ACC112 (cell line): Measurements from ENCODE around the gene ECE1.
"Not testable (repeated sequence)": the region's sequence is repeated elsewhere in the genome, so short reads cannot be mapped to it uniquely, and the experiment has no call there.

ENCODE experiments used
- H2AFZ ChIP-seq: fragments of 200-600 bp; sonication (generic); one replicate; pipeline ENCODE4 v1.6.0; 2017; ENCODE audit warnings: antibody characterized with exemption, low read length; ENCODE audit not compliant: unreplicated experiment
- H3K27ac ChIP-seq: fragments of 200-600 bp; sonication (generic); 2 replicates; pipeline ENCODE4 v1.5.1; 2014; ENCODE audit warnings: low read depth, mild to moderate bottlenecking, antibody characterized with exemption, low read length, moderate library complexity
- H3K27me3 ChIP-seq: fragments of 200-600 bp; sonication (generic); 2 replicates; pipeline ENCODE4 v1.6.1; 2014; ENCODE audit warnings: mild to moderate bottlenecking, antibody characterized with exemption, low read length, moderate library complexity, mixed read lengths; ENCODE audit not compliant: insufficient read depth
- H3K36me3 ChIP-seq: fragments of 200-600 bp; sonication (generic); 2 replicates; pipeline ENCODE4 v1.6.1; 2016; ENCODE audit warnings: mild to moderate bottlenecking, antibody characterized with exemption, low read length, moderate library complexity, mixed read lengths; ENCODE audit not compliant: insufficient read depth
- H3K4me1 ChIP-seq: fragments of 200-600 bp; sonication (generic); one replicate; pipeline ENCODE4 v1.6.1; 2016; ENCODE audit warnings: low read length, mixed read lengths; ENCODE audit not compliant: insufficient read depth, unreplicated experiment, control insufficient read depth
- H3K4me3 ChIP-seq: fragments of 200-600 bp; sonication (generic); 2 replicates; pipeline ENCODE4 v1.5.1; 2014; ENCODE audit warnings: mild to moderate bottlenecking, low read depth, low read length
- H3K79me2 ChIP-seq: fragments of 200-600 bp; sonication (generic); one replicate; pipeline ENCODE4 v1.6.0; 2016; ENCODE audit warnings: low read length; ENCODE audit not compliant: control insufficient read depth, unreplicated experiment, insufficient read depth

Gene ECE1

GRCh38 chr1:21234779-21235178 is 55.5 kb downstream of the ECE1 start:
- H3K4me1 ChIP-seq: peaks cover 5% of the 10 kb centered on the region
- no peak overlapping the region; the same call in 1 of the 2 replicates for H3K27ac ChIP-seq
- no peaks in the 10 kb centered on the region for H3K79me2 ChIP-seq
- H2AFZ ChIP-seq: no peak overlapping the region
- peaks cover 10% of the 10 kb centered on the region; the same call in 1 of the 2 replicates for H3K36me3 ChIP-seq
- H3K4me3 ChIP-seq: no peak overlapping the region
- H3K27me3 ChIP-seq: no peaks in the 10 kb centered on the region

- Histone ChIP-seq H3K36me3 (peaks cover 10% of the 10 kb centered on the region; the same call in 1 of the 2 replicates), H3K4me3 (no peak overlapping the region), H2AFZ (no peak overlapping the region), H3K27ac (no peak overlapping the region), H3K4me1 (peaks cover 13% of the 10 kb centered on the region), H3K79me2 (no peaks in the 10 kb centered on the region), H3K27me3 (no peaks in the 10 kb centered on the region)
Measured at GRCh38 chr1:21233490-21233889, 56.8 kb downstream of the ECE1 start.

GRCh38 chr1:21232044-21232443 is 58.2 kb downstream of the ECE1 start:
- H3K4me3 ChIP-seq: no peak overlapping the region
- H3K27ac ChIP-seq: no peak overlapping the region
- peaks cover 16% of the 10 kb centered on the region; the same call in 1 of the 2 replicates for H3K36me3 ChIP-seq
- no peaks in the 10 kb centered on the region for H3K79me2 ChIP-seq
- H3K4me1 ChIP-seq: peaks cover 13% of the 10 kb centered on the region
- H2AFZ ChIP-seq: no peak overlapping the region
- no peaks in the 10 kb centered on the region for H3K27me3 ChIP-seq

- Histone ChIP-seq H3K36me3 (peaks cover 11% of the 10 kb centered on the region; the same call in 1 of the 2 replicates), H3K27ac (peak overlapping the region; percentile 41)
Measured at GRCh38 chr1:21229246-21230000, 60.8 kb downstream of the ECE1 start.

GRCh38 chr1:21228224-21228623 is 62.0 kb downstream of the ECE1 start:
- peaks cover 13% of the 10 kb centered on the region for H3K4me1 ChIP-seq

More at GRCh38 chr1:21229246-21230000, 60.8 kb downstream of the ECE1 start:
- Histone ChIP-seq H2AFZ (no peak overlapping the region), H3K27me3 (no peaks in the 10 kb centered on the region), H3K79me2 (no peaks in the 10 kb centered on the region), H3K4me3 (no peak overlapping the region), H3K4me1 (peaks cover 13% of the 10 kb centered on the region)

GRCh38 chr1:21225065-21225464 is 65.2 kb downstream of the ECE1 start:
- H3K79me2 ChIP-seq: no peaks in the 10 kb centered on the region
- H2AFZ ChIP-seq: no peak overlapping the region
- no peak overlapping the region for H3K27ac ChIP-seq
- H3K4me3 ChIP-seq: no peak overlapping the region
- H3K27me3 ChIP-seq: no peaks in the 10 kb centered on the region
- peaks cover 8% of the 10 kb centered on the region; the same call in 1 of the 2 replicates for H3K36me3 ChIP-seq
- H3K4me1 ChIP-seq: peaks cover 11% of the 10 kb centered on the region

More at GRCh38 chr1:21228224-21228623, 62.0 kb downstream of the ECE1 start:
- H3K79me2 ChIP-seq, H3K27me3 ChIP-seq, H3K36me3 ChIP-seq, H3K4me3 ChIP-seq, H3K27ac ChIP-seq, H2AFZ ChIP-seq: not testable (repeated sequence)

GRCh38 chr1:21220815-21221214 is 69.4 kb downstream of the ECE1 start:
- H3K36me3 ChIP-seq: no peaks in the 10 kb centered on the region; the same call in 1 of the 2 replicates
- H3K4me1 ChIP-seq: no peaks in the 10 kb centered on the region
- H3K4me3 ChIP-seq: no peak overlapping the region
- H3K27ac ChIP-seq: no peak overlapping the region
- no peaks in the 10 kb centered on the region for H3K27me3 ChIP-seq
- H2AFZ ChIP-seq: no peak overlapping the region
- H3K79me2 ChIP-seq: no peaks in the 10 kb centered on the region

GRCh38 chr1:21219674-21220073 is 70.6 kb downstream of the ECE1 start:
- no peak overlapping the region for H3K27ac ChIP-seq
- H3K4me1 ChIP-seq: no peaks in the 10 kb centered on the region
- H3K36me3 ChIP-seq: no peaks in the 10 kb centered on the region; the same call in 1 of the 2 replicates
- no peaks in the 10 kb centered on the region for H3K79me2 ChIP-seq
- H3K27me3 ChIP-seq: no peaks in the 10 kb centered on the region
- no peak overlapping the region for H3K4me3 ChIP-seq
- no peak overlapping the region for H2AFZ ChIP-seq

- H3K36me3 ChIP-seq: no peaks in the 10 kb centered on the region
- H3K27me3 ChIP-seq: no peaks in the 10 kb centered on the region
- H3K4me3 ChIP-seq: no peak overlapping the region
- no peaks in the 10 kb centered on the region for H3K4me1 ChIP-seq
- no peak overlapping the region for H3K27ac ChIP-seq
- H3K79me2 ChIP-seq: no peaks in the 10 kb centered on the region
- H2AFZ ChIP-seq: no peak overlapping the region
Measured at GRCh38 chr1:21217812-21218596, 72.3 kb downstream of the ECE1 start.

GRCh38 chr1:21216835-21217811 is 73.1 kb downstream of the ECE1 start:
- peaks cover 4% of the 10 kb centered on the region for H3K4me1 ChIP-seq
- no peak overlapping the region for H3K27ac ChIP-seq
- no peak overlapping the region for H2AFZ ChIP-seq
- no peaks in the 10 kb centered on the region for H3K27me3 ChIP-seq
- H3K79me2 ChIP-seq: no peaks in the 10 kb centered on the region
- H3K36me3 ChIP-seq: no peaks in the 10 kb centered on the region
- H3K4me3 ChIP-seq: no peak overlapping the region
